GM19099 (cell line): ENCODE results near the gene RGS9.

Experiments
- POLR2A ChIP-seq: IDR thresholded peaks from 3 replicates; pipeline ENCODE4 v1.6.1; 2011; ENCODE audit warnings: low read depth; ENCODE audit not compliant: insufficient read length; ENCODE audit errors: extremely low read depth

RGS9 gene

DNA sequence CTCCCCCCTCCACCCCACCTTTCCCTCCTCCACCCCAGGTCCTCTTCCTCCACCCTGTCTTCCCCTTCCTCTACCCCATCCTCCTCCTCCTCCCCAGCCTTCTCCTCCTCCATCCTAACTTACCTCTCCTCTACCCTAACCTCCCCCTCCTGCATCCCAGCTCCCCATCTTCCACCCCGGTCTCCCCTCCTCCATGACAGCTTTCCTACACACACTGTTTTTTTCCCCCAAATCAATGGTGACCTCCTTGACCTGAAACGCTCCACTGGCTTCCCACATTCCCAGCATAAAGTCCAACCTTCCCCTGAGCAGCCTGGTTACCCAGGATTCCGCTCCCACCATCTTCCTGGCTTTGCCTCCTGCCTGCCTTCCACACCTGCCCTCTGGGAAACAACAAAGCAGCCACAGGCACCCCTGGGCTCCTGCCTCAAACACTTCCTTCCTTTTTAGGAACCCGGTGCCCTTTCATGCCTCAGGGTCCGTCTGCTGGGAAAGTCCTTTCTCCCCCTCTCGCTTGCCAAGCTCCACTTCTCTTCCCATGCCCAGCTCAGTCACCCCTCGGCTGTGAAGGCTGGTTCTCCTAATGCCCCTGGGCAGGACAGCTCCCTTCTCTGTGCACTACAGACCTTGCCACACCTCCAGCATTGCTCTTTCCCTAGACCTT lies 2.1 kb downstream of the RGS9 start:
- TF ChIP-seq POLR2A: no peak

DNA sequence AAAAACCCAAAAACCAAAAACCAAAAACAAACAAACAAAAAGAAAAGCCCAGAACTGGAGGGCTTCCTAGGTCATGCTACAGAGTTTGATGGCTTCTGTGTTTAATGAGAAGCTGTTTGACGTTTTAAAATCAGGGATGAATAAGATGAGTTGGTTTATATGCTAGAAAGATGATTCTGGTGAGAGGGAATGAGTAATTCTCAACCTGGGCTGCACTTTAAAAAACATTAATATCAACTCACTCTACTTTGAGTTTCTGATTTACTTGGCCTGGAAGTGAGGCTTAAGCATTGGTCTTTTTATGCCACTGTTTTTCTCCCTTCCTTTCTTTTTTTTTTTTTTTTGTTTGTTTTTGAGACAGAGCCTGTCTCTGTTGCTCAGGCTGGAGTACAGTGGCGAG lies 5.1 kb downstream of the RGS9 start:
- no peak for TF ChIP-seq POLR2A

DNA sequence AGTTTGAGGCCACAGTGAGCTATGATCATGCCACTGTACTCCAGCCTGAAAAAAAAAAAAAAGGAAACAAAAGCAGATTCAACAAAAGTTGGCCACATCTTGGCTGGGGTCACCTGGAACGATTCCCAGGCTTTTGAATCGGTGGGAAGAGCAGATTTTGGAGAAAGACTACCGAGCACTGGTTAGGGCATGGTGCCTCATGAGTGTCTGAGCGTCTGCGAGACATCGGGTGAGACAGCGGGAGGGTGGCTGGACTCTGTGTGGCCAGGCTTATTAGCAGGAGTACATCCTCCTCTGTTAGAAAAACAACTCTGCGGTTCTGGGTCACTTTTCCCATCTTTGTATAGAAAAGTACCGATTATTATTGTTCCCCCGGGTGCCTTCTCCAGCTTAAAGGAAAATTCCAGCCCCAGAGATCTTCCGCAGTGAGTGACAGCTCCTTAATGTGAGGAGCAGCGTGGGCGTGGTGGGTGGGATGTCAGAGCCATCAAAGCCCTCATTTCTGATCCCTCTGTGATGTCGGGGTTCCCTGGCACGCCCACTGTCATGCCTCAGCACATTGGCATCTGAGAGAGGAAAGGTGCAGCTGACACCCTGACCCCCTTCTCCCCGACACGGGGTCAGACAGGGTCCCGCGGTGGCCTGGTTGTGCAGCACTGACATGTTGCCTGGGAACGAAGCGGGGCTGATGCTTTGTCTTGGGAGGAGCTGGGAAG lies 6.9 kb downstream of the RGS9 start:
- no peak for TF ChIP-seq POLR2A

DNA sequence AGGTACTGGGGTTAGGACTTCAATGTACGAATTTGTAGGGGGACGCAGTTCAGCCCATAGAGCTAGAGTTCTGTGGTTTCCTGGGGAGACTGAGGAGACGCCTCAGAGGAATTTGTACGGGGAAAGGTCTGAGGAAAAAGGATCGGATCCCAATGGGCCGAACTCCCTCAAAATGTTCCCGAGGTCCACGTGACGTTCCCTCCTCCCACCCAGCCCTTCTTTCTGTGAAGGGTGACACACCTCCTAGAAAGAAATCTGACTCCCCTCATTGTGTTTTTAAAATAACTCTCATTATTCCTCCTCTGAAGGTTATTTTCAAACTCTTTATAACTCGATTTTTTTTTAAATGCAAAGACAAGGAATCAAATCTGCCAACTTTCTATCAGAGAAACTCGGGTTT lies 8.6 kb downstream of the RGS9 start:
- no peak for TF ChIP-seq POLR2A

DNA sequence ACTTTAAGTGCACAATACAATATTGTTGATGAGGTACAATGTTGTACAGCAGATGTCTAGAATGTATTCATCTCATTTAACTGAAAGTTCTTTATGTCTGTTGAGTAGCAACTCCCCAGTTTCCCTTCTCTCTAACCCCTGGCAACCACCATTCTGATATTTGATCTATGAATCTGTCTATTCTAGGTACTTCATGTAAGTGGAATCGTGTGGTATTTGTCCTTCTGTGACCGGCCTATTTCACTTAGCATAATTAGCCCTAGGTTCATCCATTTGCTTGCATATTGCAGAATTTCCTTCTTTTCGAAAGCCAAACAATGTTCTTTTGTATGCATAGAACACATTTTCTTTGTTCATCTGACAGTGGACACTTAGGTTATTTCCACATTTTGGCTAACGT lies 10.8 kb downstream of the RGS9 start:
- no peak for TF ChIP-seq POLR2A

DNA sequence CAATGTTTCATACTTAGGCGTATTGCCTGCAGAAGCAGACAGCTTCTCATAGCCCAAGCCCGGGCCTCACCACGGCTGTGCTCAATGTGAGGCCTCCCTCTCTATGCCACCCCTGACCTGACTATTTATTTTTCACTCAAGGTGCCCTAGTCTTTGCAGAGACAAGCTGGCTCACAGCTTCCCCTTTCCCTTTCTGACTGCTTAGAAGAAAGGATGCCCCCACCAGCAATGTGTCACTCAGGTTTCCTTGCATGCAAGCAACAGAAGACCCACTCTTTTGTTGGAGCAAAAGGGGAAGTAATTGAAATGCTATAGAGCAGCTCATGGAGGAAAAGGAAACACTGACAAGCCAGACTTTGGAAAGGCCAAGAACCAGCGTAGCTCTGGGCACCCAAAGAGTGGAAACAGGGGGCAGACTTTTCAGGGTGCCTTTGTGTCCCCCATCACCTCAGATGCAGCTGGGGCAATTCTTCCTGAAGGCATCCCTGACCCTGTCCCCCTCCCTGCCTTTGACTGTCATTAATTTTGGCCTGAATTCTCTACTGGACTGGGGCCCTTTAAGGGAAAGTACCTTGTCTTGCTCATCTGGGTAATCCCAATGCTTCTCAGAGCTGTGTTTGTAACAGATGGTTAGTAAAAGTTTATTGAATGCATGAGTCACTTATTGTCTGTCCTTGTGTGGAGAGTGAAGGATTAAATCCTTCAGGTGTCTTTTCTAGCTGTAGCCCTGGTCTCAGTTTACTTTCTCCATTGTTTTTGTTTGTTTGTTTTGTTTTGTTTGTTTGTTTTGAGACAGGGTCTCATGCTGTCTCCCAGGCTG lies 17.8 kb downstream of the RGS9 start:
- TF ChIP-seq POLR2A: no peak

DNA sequence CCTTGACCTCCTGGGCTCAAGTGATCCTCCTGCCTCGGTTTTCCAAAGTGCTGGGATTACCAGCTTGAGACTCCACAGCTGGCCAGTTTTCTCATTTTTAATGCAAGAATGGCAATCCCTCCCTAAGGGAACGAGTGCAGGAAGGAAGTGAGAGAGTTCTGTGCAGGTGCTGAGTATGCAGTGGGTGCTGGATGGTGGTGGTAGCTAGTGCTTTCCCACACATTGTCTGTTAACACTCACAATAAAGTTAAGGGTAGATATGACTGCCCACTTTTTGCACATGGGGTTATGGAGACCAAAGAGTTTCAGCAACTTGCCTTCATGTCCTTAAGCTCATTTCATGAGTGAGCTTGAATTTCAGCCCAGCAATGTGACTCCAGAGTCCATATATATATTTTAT lies 18.5 kb downstream of the RGS9 start:
- no peak for TF ChIP-seq POLR2A

DNA sequence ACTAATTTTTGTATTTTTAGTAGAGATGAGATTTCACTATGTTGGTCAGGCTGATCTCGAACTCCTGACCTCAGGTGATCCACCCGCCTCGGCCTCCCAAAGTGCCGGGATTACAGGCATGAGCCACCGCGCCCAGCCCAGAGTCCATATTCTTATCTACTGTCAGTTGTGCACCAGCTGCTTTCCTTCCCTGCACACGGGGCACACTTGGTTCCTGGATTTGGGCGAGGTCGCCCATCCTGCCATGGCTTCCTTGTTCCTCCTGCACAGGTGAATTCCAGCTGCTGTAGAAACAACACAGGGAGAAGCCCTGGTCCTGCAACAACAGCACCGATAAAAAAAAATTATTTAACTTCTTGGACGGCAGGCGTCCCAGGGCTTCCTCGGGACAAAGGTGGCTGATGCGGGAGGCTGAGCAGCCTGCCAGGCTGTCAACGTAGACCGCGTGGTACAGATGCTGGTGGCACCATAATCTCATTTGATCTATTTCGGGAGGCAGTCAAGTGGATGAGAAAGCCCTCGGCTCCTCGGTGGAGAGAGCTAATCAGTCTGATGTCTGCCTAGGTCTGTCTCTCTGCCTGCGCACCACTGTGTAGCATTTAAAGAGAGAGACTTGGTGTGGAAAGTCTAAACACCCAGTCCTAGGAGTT lies 19.1 kb downstream of the RGS9 start:
- TF ChIP-seq POLR2A: no peak

DNA sequence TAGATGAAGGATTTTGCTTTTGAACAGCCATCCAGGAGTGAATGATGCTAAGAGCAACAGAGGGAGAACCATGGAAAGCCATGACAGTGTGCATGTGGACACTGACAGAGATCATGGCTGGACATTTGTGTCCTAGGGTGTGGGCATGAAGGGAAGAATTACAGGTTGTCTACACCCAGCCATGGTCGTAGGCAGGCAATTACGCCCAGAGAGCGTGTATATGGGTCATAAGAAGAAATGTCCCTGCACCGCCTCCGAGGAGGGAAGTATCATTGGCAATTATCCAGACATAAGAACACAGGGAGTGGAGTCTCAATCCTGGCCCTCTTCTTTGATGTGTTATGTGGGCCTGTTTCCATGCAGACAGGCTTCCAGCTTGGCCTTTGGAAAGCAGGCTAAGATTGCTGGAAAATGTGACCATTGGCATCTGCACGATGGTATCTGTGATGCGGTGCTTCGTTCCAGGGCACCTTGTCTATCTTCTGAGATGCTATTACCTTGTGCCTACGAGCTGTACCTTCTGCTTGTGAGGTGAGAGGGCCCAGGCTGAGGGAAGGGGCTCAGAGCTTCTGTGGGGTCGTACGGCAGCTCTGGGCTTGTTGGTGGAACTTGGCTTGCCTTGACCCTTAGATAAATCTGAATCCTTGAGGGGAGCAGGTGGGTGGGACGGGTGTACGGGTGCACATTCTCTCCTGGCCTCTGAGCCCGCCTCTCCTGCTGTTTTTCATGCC lies 19.8 kb downstream of the RGS9 start:
- no peak for TF ChIP-seq POLR2A

DNA sequence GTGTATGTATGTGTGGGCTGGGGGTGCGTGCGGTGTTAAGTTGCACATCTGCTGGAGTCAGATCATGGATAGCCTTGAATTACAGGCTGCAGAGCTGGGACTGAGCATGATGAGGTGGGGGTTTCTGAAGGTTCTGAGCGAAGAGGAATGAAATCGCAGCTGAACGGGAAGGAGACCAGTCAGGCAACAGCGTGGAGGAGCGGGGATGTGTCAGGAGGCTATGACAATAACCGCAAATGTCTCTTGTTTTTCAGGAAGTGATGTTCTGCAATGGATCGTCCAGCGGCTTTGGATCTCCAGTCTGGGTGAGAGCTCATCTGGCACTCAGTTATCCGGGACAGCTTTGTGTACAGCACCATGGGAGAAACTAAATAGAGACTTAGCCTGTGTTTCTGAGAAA lies 20.9 kb downstream of the RGS9 start:
- no peak for TF ChIP-seq POLR2A

DNA sequence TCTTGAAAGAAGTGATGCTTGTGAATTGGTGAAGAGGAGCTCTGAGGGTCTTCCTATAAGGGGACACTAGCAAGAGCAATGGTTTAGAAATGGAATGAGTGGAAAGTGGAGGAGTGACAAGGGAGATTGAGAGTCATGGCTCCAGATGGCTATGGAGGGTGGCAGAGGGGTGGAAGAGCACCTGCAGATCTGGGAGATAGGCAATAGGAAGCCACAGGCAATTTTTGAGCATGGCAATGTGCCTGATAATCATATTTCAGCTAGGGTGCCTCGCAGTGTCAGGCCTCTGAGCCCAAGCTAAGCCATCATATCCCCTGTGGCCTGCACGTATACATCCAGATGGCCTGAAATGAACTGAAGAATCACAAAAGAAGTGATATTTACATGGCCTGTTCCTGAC lies 21.5 kb downstream of the RGS9 start:
- no peak for TF ChIP-seq POLR2A

DNA sequence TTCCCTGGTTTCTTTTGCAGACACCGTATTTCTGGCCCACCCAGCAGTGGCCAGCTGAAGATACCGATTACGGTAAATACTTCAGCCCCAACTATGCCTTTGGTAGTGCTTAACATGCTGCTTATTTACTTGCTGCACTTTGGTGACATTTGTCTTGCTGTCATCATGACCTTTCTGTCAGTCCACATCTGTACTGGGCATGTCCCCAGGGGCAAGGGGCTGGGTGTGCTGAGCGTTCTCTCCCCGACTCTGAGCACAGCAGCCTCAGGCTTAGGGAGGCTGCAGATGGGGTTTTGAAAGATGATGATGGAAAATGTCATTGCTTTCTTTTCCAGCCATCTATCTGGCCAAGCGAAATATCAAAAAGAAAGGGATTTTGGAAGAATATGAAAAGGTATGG lies 23.3 kb downstream of the RGS9 start:
- no peak for TF ChIP-seq POLR2A

DNA sequence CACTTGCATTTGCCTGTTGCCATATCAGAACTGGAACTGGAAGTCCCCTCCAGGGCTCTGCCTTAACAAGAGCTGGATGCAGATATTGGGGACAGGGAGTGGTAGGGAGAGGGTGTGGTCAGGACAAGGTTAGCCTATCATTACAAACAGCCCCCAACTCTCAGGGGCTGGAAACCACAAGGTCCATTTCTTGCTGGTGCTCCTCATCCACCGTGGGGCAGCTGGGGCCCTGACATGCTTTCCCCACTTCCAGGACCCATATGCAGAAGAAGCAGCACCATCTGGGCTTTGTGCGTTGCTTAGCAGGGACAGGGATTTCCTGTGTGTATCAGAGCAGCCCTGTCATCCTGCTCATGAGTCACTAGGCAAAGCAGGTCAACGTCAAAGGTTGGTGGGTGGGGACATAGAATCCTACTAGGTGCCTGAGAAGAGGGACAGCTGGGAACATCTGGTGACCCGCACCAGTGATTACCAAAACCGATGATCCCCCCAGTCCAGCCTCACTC lies 26.9 kb downstream of the RGS9 start:
- no peak for TF ChIP-seq POLR2A

DNA sequence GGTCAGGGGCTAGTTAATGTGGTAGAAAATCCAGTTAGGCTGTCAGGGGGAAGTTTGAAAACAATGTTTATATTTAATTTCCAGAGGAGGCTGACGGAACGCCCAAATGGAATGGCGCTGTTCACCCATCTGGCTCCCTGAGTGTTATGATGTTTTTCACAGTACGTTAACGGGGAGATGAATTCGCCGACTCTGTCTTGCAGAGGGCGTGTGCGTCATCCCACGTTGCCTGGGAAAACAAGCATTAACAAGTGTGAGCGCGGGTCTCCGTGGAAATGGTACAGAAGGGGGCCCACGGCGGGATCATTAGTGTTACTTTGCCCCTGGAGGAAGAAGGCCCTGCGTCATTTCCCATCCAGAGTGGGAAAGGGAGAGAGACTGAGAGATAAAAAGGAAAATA lies 29.6 kb downstream of the RGS9 start:
- no peak for TF ChIP-seq POLR2A
